HG03432 (cell line): ENCODE results near the gene MTG2.
A peak's percentile ranks its signal among the peaks of the same experiment; 100 is the strongest.
"Not testable (repeated sequence)": the region's sequence is repeated elsewhere in the genome, so short reads cannot be mapped to it uniquely, and the experiment has no call there.

Experiments used
- ATAC-seq: cut with Tn5 transposase; IDR thresholded peaks from one replicate; pipeline ENCODE4 v1.9.1; 2021; ENCODE audit warnings: mild to moderate bottlenecking, moderate library complexity; ENCODE audit not compliant: unreplicated experiment

MTG2 gene

DNA sequence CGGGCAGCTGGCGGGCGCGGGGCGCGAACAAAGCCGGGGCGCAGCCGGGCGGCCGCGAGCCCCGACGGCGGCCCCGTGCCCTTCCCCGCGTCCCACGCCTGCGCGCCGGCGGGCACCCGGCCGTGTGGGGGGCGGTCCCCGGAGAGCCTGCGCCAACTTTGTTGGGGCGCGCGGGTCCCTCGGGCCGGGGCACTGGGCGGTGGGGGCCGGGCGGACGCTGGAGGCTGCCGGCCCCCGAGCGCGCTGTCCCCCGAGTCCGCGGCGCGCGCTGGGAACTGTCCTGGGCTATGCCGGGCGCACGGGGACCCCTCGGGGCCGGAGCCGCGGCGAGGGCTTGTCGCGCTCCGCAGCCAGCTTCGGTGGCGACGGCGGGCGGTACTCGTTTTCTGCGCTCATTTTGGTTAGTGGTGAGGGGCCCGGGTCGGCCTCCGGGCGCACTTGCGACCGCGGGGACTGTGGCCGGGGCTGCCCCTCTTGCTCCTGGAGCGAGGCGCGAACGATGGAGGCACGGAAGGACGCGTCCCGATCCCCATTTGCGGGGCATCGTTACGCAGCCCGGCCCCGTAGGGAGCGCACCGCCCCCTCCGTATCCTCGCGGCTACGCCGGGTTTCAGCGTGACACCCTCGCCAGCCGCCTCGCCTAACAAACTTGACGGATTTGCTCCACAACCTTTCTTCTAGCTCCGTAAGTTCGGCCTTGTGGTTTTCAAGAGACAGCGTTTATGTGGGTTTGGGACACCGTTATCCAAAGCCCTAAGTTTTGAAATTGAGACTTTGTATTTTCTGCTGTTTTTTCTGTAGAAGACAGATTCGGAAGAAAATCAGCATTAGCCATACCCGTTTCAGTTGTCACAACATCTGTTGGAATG is 38.6 kb upstream of the MTG2 start:
- peak; percentile 37 for ATAC-seq

- no peak for ATAC-seq
These were observed 37.2 kb upstream of the MTG2 start for GRCh38 chr20:62145688-62146018.

GRCh38 chr20:62146019-62146755 is 36.6 kb upstream of the MTG2 start:
- ATAC-seq: no peak

DNA sequence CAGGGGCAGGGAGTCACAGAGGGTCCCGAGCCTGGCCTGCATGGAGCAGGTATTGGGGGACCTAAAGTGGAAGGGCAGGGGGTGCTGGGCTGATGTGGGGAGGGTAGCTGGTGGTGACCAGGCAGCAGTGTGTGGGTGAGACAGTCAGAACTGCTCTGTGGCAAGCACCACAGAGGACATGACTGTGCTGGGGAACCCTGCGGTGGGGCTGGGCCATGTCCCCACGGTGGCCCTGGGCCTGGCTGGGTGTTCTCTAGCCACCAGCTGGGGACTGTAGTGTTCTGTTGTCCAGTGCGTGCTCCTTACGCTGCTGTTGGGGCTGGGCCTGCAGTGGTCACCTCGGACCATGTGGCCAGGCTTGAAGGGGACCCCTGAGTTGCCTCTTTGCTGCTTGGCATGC is 35.7 kb upstream of the MTG2 start:
- ATAC-seq: no peak

DNA sequence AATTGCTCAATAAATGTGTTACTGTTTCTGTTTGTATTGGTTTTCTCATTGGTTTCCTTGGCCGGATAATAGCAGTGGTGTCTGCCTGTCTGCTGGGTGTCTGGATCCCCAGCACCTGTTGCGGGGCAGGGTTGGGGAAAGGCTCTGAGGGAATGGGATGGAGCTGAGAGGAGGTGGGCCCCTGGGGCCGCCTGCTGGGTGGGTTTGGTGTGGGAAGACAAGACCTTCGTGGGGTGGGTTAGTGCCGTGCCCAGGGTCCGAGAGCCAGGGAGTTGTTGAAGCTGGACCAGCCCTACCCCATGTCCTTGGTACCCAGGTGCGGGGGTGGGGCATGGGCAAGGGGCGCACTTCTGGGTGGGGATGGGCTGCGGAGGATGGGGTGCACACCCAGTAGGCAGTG is 35.3 kb upstream of the MTG2 start:
- no peak for ATAC-seq

DNA sequence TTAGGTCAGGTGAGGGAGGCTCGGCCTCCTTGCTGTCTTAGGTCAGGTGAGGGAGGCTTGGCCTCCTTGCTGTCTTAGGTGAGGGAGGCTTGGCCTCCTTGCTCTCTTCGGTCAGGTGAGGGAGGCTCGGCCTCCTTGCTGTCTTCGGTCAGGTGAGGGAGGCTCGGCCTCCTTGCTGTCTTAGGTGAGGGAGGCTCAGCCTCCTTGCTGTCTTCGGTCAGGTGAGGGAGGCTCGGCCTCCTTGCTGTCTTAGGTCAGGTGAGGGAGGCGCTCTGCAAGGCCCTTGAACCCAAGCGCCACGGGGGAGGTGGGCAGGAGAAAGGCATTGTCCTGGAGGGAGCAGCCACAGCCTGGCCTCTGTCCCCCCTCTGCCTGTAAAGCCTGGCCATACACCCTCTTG is 34.4 kb upstream of the MTG2 start:
- not testable (repeated sequence) for ATAC-seq

- ATAC-seq: no peak
These were observed 33.9 kb upstream of the MTG2 start for GRCh38 chr20:62148908-62149314.

- no peak for ATAC-seq
These were observed 33.1 kb upstream of the MTG2 start for GRCh38 chr20:62149532-62150309.

DNA sequence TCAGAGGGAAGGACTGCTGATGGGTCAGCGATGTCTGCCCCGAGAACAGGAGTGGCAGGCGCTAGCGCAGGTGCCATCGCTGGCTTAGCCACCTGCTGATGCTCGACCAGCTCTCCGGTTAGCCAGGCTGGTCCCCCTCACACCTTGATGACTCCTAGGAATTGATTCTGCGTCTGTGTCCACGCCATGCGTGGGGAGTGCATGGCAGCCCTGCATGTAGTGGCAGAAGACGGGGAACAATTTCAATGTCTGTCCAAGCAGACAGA is 32.6 kb upstream of the MTG2 start:
- no peak for ATAC-seq

GRCh38 chr20:62151225-62151624 is 31.6 kb upstream of the MTG2 start:
- no peak for ATAC-seq

GRCh38 chr20:62151835-62152364 is 30.9 kb upstream of the MTG2 start:
- ATAC-seq: no peak

GRCh38 chr20:62155428-62156253 is 27.2 kb upstream of the MTG2 start:
- ATAC-seq: no peak

GRCh38 chr20:62156254-62156556 is 26.6 kb upstream of the MTG2 start:
- no peak for ATAC-seq

- peak; percentile 68 for ATAC-seq
These were observed 26.0 kb upstream of the MTG2 start for GRCh38 chr20:62156592-62157386.

DNA sequence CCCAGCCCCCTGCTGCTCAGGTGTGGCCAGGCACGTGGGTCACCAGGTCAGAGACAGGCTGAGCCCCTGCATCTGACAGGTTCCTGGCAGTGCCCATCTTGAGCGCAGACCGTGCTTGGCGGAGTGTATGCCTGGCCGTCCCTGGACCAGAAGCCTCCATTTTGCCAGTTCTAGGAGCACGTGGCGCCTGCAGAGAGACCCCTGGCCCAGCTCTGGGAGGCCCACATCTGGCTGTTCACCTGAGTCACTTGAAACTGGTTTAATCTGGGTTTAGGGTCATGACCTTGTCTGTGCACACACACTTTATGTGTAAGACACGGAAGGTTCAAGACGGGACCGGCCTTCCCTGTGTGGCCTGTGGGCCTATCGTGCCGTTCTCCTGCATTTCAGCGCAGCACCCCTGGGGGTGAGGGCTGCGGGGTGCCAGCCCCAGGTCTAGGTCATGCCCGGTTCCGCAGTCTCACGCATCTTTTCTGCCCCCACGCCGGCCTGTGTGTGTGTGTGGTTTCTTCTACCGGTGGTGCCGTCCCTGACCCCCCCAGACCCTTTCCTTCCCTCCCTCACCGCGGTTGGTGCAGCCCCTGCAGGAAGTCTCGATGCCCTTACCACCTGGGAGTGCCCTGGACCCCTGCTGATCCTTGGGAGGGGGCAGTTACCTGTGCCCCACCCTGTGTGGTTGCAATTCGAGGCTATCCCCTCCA is 25.3 kb upstream of the MTG2 start:
- ATAC-seq: no peak

GRCh38 chr20:62158088-62158400 is 24.8 kb upstream of the MTG2 start:
- no peak for ATAC-seq

- ATAC-seq: no peak
These were observed 24.3 kb upstream of the MTG2 start for GRCh38 chr20:62158541-62158940.

DNA sequence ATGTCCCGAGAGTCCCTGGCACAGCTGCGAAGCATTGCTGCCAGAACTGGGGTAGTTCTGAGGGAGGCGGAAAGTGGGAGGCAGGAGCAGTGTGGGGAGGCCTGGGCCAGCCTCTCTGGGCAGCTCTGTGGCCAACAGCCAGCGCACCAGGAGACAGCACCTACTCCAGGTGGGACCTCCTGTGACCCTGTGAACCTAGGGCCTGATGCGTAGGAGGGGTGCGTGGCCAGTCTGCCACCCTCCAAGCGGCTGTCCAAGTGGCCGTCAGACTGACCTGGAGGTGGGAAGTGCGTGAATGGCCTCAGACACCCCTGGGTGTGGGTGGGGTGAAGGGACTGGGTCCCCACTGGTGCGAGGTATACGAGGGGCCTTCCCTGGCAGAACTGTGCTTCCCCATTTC is 23.8 kb upstream of the MTG2 start:
- ATAC-seq: no peak

DNA sequence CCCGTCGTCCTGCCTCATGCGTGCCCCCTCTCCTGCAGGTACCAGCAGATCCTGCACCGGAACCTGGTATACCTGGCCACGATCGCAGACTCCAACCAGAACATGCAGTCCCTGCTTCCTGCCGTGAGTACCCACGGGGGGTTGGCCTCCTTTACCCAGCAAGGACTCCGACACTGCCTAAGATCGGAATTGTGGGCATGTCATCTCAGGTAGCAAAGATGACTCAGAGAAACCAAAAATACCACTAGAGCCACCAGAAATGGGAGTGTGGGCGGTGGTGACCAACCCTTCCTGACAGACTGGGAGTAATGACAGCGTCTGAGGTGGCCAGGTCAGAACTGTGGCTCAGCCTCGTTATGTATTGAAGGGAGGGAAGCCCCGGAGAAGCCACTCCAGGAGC is 23.0 kb upstream of the MTG2 start:
- ATAC-seq: peak; percentile 55

GRCh38 chr20:62160253-62160652 is 22.6 kb upstream of the MTG2 start:
- ATAC-seq: no peak
